Measurements from ENCODE around the gene IVD. TPM values are rescaled to one million over a fixed set of nuclear protein-coding genes. Genes with fewer than 3 reads are reported as not detected.

The IVD gene
- total and polyA plus RNA-seq, 2 of the 8 experiments (the other 6 are each of a cell fraction or from before 2014, with no cell fraction given), result 55.2 to 78.8 TPM

GRCh38 chr15:40454904-40455391 lies 49.4 kb downstream of the IVD start:
- Histone ChIP-seq H3K79me1 (ENCODE audit: low read depth, low read length) (peaks cover 44% of the 10 kb centered on the region), H4K91ac (replicated peaks; ENCODE audit: insufficient read length, low read length) (no peak overlapping the region), H4K20me1 (replicated peaks in 1 of 2; ENCODE audit: control insufficient read depth in 1 of 2, insufficient read depth in 2 of 2, low read length in 2 of 2) (peaks cover 57 to 62% of the 10 kb centered on the region in 2 experiments), H2BK15ac (ENCODE audit: low read length) (no peak overlapping the region), H3K56ac (replicated peaks; ENCODE audit: insufficient read length, low read depth, low read length) (no peak overlapping the region), H4K8ac (ENCODE audit: extremely low read depth, insufficient read depth, low read length) (no peak overlapping the region), H2BK120ac (replicated peaks; ENCODE audit: low read depth, low read length) (no peak overlapping the region), H3K23ac (ENCODE audit: insufficient read length) (no peak overlapping the region), H3K27me3 (replicated peaks in 1 of 4; ENCODE audit: control insufficient read depth in 3 of 4, extremely low read depth in 1 of 4, insufficient read depth in 3 of 4, low read length in 3 of 4) (no peaks in the 10 kb centered on the region), H3K23me2 (ENCODE audit: low read depth, low read length) (no peaks in the 10 kb centered on the region), H2BK12ac (ENCODE audit: low read depth, low read length) (no peak overlapping the region), H3K4me1 (replicated peaks in 1 of 4; ENCODE audit: control insufficient read depth in 3 of 4, insufficient read depth in 4 of 4, low read length in 3 of 4) (peaks cover 4 to 41% (median 19%) of the 10 kb centered on the region in 4 experiments), H2AFZ (ENCODE audit: low read length) (no peak overlapping the region), H3K27ac (ENCODE audit: low read depth, low read length) (no peak overlapping the region; the same call in 1 of the 2 replicates), H3K18ac (ENCODE audit: extremely low read depth, low read length) (no peak overlapping the region), H3K9ac (replicated peaks in 1 of 4; ENCODE audit: extremely low read depth in 1 of 4, low read depth in 3 of 4, low read length in 3 of 4) (no peak overlapping the region), H3K36me3 (ENCODE audit: control insufficient read depth in 2 of 4, insufficient read depth in 4 of 4, low read length in 3 of 4) (peaks cover 9 to 17% (median 14%) of the 10 kb centered on the region in 4 experiments), H3K79me2 (ENCODE audit: control insufficient read depth in 1 of 2, insufficient read depth in 2 of 2, low read length in 2 of 2) (peaks cover 17 to 93% of the 10 kb centered on the region in 2 experiments), H2AK5ac (ENCODE audit: low read depth, low read length) (no peak overlapping the region), H3K14ac (ENCODE audit: insufficient read length) (no peak overlapping the region), H3K4ac (replicated peaks; ENCODE audit: insufficient read length, low read depth, low read length) (no peak overlapping the region), H2BK5ac (ENCODE audit: low read depth, low read length) (no peak overlapping the region; the same call in 1 of the 2 replicates), H3K4me3 (ENCODE audit: extremely low read depth in 1 of 4, insufficient read depth in 2 of 4, low read depth in 3 of 4, low read length in 4 of 4) (no peak overlapping the region), H3K9me3 (ENCODE audit: insufficient read depth in 2 of 2, low read depth in 1 of 2, low read length in 1 of 2) (no peaks in the 10 kb centered on the region), H3K4me2 (ENCODE audit: insufficient read depth in 1 of 2, low read depth in 2 of 2, low read length in 2 of 2) (no peak overlapping the region), H4K5ac (ENCODE audit: insufficient read length, low read depth, low read length) (no peak overlapping the region), H2BK20ac (ENCODE audit: low read length) (no peak overlapping the region)
- FAIRE-seq (no peak), DNase-seq (ENCODE audit: low read depth in 1 of 2, low spot score in 2 of 2) (no peak)
- ChIA-PET CTCF (ENCODE audit: partially characterized antibody) (interaction anchor here (0.8 to 1.7 kb wide), 9 partner anchors 9 to 289 kb away, joined by 3 to 6 read pairs (median 3); no protein-coding TSS in a partner anchor), POLR2A (ENCODE audit: partially characterized antibody) (interaction anchor here (0.8 to 1.5 kb wide), 6 partner anchors 12 to 33 kb away, joined by 3 to 5 read pairs (median 4); no protein-coding TSS in a partner anchor)
- no peak for TF ChIP-seq TEAD4 (IDR thresholded peaks at IDR 0.05; ENCODE audit: low read depth, low read length)
- TF ChIP-seq PHF8 (conservative IDR thresholded peaks at IDR 0.05; ENCODE audit: low read depth, low read length), result no peak
- WGBS, 2 experiments (ENCODE audit: extremely low coverage in 1 of 2, insufficient coverage in 1 of 2, insufficient read length in 1 of 2, insufficient replicate concordance in 2 of 2, low coverage in 1 of 2, low lambda C conversion rate in 2 of 2, missing lambda C conversion rate in 1 of 2), result 90% methylated on average over 8 of the region's 9 CpGs; no CpG with 5 or more reads in 1 of the 2 experiments
